ENCODE data around the gene DCLK1.

DCLK1 gene

DNA sequence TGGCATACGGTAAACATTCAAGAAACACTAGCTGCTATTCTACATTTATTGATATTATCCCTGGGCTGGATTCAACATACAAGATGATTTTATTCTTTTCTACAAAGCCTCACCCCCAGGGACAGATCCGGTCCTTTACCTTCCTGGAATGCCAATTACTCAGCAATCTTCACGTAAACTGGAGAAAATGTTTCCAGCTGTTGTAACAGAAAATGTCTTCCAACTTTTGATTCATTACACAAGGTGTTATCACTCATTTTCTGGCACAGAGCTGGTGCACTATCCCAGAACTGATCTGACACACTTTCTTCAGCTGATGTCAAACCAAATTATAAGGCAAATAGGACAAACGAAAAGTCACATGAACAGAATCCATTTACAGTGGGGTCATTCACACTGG lies 33.1 kb downstream of the DCLK1 start:
- DNase-seq (ENCODE audit: low read depth): no peak
- TF ChIP-seq, protein P1, sequence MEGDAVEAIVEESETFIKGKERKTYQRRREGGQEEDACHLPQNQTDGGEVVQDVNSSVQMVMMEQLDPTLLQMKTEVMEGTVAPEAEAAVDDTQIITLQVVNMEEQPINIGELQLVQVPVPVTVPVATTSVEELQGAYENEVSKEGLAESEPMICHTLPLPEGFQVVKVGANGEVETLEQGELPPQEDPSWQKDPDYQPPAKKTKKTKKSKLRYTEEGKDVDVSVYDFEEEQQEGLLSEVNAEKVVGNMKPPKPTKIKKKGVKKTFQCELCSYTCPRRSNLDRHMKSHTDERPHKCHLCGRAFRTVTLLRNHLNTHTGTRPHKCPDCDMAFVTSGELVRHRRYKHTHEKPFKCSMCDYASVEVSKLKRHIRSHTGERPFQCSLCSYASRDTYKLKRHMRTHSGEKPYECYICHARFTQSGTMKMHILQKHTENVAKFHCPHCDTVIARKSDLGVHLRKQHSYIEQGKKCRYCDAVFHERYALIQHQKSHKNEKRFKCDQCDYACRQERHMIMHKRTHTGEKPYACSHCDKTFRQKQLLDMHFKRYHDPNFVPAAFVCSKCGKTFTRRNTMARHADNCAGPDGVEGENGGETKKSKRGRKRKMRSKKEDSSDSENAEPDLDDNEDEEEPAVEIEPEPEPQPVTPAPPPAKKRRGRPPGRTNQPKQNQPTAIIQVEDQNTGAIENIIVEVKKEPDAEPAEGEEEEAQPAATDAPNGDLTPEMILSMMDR (IDR thresholded peaks at IDR 0.05; ENCODE audit: low read depth, low read length, missing control alignments): no peak
- in situ Hi-C loops (cut with HindIII; ENCODE audit: low sequenced_read_pairs): no loop called here
- no peak overlapping the region for H3K4me3 ChIP-seq (ENCODE audit: low read depth, low read length)

DNA sequence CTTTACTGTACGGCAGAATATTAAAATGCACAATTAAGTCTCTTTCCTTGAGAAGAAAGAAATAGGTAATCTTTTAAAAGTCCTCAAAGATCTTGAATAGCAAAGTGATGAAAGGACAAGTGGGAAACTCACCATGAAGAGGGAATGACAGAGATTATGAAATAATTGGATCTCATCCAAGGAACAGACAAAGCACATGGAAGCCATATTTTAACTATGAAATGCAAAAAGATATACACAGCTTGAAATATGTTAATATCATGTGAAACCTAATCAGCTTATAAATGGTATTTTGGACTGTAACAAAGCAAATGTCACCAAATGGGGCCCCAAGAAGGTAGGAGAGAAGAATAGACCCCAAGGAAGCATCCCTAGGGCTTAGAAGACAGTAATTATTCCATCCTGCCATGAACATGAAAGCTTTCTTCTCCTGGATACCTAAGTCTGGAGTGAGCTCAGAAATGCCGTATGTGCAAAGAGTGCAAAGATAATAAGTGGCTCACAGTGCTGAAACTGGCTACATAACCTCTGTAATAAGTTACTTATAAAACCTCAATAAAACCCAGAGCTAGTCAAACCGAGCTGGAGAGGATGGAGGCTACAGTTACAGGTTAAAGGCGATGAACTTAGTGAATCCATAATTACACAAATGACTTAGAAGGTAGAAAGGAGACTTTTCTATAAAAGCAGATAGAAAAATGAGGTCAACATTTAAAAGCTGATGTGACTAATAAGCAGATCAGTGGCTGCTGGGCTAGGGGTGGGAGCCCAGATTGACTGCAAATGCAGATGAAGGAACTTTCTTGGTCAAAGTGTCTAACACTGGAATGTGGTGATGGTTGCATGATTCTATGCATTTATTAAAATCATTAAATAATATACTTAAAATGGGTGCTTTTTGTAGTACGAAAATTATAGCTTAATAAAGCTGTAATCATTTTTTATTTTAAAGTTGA lies 34.4 kb downstream of the DCLK1 start:
- in situ Hi-C loops (cut with HindIII; ENCODE audit: low sequenced_read_pairs): no loop called here
- DNase-seq (ENCODE audit: low read depth): no peak
- H3K4me3 ChIP-seq (ENCODE audit: low read depth, low read length): no peak overlapping the region
- TF ChIP-seq, protein P1 (IDR thresholded peaks at IDR 0.05; ENCODE audit: low read depth, low read length, missing control alignments): no peak

DNA sequence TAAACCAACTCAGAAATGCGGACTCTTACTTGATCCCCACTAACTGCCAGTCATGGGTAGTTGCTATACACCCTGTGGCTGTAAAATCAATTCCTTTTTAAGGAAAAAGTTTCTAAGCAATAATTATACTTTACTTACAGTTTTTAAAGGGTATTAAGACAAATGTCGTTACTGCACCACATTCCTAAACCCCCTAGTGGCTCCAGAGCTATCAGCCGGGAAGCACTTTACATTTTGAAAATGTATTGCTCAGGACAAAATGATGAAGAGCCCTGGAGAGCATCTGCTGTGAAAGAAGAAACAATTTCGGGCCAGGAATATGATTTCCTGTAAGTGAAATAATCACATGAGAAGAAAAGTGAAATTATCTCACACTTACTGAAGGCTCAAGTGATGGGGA lies 36.7 kb downstream of the DCLK1 start:
- TF ChIP-seq, protein P1 (IDR thresholded peaks at IDR 0.05; ENCODE audit: low read depth, low read length, missing control alignments): no peak
- in situ Hi-C loops (cut with HindIII; ENCODE audit: low sequenced_read_pairs): no loop called here
- DNase-seq (ENCODE audit: low read depth): no peak
- no peak overlapping the region for H3K4me3 ChIP-seq (ENCODE audit: low read depth, low read length)

DNA sequence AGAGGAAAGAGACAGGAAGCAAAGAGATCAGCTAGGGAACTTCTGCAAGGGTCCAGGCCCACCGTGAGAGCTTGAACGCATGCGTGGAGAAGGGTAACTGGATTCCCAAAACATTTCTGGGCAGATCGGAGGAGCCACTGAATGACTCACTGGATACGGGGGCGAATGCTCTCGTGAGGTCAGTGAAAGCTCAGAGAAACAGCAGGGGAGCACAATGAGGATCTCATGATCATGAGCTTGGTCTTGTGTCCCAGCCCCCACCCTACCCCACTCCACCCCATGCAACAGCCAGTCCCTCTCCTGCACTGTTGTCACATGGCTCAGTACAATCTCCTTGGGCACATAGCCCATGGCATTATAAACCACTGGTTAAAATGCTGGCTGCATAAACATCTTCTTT lies 40.6 kb downstream of the DCLK1 start:
- in situ Hi-C loops (cut with HindIII; ENCODE audit: low sequenced_read_pairs): no loop called here
- no peak for DNase-seq (ENCODE audit: low read depth)
- TF ChIP-seq, protein P1 (IDR thresholded peaks at IDR 0.05; ENCODE audit: low read depth, low read length, missing control alignments): no peak
- no peak overlapping the region for H3K4me3 ChIP-seq (ENCODE audit: low read depth, low read length)

DNA sequence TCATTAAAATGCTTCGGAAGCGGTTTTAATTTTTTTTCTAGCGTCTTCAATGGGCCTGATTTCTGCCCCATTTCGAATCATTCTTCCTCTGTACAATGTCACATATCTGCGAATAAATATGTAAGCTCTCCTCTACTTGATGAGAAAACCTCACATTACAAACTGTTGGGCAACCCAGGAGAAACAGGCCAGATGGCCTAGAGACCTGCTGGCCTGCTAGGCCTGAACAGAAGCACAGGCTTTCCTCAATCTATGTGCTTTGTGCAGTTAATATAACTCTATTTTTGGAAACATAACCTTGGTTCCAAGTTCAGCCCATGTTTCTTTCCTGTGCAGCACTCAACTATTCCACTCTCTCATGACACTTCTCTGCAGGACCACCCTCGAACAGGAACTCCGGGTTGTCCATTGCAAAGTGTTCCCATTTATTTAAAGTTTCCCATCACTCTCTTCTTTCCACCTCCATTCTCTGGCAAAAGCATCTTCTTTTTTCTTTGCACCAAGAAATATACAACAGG lies 42.0 kb downstream of the DCLK1 start:
- in situ Hi-C loops (cut with HindIII; ENCODE audit: low sequenced_read_pairs): no loop called here
- no peak for DNase-seq (ENCODE audit: low read depth)
- TF ChIP-seq, protein P1 (IDR thresholded peaks at IDR 0.05; ENCODE audit: low read depth, low read length, missing control alignments): no peak
- no peak overlapping the region for H3K4me3 ChIP-seq (ENCODE audit: low read depth, low read length)

DNA sequence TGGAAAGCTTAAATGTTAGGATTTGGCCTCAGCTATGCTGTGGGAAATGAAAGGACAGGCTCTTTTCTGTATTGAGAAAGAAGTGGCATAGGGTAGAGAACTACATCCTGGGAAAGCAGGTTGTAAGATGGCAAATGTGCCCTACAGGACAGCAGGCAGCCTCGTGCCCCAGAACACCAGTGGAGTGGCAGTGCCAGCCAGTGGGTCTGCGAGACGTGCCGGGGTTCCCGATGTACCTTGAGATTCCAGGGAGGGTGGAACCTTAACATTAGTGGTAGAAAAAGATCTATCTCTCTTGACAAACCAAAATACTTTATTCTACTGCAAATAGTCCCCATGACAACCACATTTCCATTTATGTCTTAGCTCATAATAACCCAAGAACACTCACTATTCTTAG lies 42.7 kb downstream of the DCLK1 start:
- TF ChIP-seq, protein P1 (IDR thresholded peaks at IDR 0.05; ENCODE audit: low read depth, low read length, missing control alignments): no peak
- in situ Hi-C loops (cut with HindIII; ENCODE audit: low sequenced_read_pairs): no loop called here
- no peak for DNase-seq (ENCODE audit: low read depth)
- H3K4me3 ChIP-seq (ENCODE audit: low read depth, low read length): no peak overlapping the region
